ENCODE results near the gene EPB41.

DNA sequence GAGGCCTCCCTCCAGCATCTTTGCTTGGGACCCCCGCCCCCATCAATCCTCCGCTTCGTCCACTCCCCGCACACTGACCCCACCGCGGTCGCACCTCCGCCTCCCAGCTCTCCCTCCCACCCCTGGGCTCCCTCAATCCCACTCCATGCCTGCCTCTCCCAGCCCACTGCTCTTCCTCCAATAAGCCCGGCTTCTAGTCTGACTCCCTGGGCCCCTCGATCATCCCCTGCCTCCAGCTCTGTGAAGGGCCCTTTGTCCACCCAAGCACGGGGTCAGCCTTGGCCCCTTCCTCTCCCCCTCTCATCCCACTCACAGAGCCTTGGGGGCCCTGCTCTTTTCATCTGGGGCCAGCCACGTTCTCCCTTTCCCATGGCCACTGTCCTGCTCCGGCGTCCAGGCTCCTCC is 210.9 kb downstream of the EPB41 start:
- TF ChIP-seq, protein P1, sequence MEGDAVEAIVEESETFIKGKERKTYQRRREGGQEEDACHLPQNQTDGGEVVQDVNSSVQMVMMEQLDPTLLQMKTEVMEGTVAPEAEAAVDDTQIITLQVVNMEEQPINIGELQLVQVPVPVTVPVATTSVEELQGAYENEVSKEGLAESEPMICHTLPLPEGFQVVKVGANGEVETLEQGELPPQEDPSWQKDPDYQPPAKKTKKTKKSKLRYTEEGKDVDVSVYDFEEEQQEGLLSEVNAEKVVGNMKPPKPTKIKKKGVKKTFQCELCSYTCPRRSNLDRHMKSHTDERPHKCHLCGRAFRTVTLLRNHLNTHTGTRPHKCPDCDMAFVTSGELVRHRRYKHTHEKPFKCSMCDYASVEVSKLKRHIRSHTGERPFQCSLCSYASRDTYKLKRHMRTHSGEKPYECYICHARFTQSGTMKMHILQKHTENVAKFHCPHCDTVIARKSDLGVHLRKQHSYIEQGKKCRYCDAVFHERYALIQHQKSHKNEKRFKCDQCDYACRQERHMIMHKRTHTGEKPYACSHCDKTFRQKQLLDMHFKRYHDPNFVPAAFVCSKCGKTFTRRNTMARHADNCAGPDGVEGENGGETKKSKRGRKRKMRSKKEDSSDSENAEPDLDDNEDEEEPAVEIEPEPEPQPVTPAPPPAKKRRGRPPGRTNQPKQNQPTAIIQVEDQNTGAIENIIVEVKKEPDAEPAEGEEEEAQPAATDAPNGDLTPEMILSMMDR (IDR thresholded peaks at IDR 0.05): no peak
- no peak for TF ChIP-seq POLR2A (IDR thresholded peaks at IDR 0.05)

Measured in Peyer's patch (tissue), 4 donors.